ENCODE results near the gene ZSWIM1. TPM values are rescaled to one million over a fixed set of nuclear protein-coding genes. Genes with fewer than 3 reads are reported as not detected.
A peak's percentile ranks its signal among the peaks of the same experiment; 100 is the strongest.

Gene ZSWIM1
- total and polyA plus RNA-seq, 2 of the 8 experiments (the other 6 are each of a cell fraction or from before 2014, with no cell fraction given): 14.1 to 15.6 TPM

- no peak for TF ChIP-seq CTCF (IDR thresholded peaks at IDR 0.05; ENCODE audit: control extremely low read depth in 1 of 3, insufficient read depth in 1 of 3, low read depth in 1 of 3, low read length in 3 of 3)
- TF ChIP-seq SIX5 (IDR thresholded peaks at IDR 0.05; ENCODE audit: low read depth, low read length): no peak
- TF ChIP-seq SP2 (IDR thresholded peaks at IDR 0.05; ENCODE audit: low read length): peak; percentile 95
- TF ChIP-seq ZNF274 (IDR thresholded peaks at IDR 0.05; ENCODE audit: borderline replicate concordance, extremely low read depth, low read length): no peak
- TF ChIP-seq SIN3A (conservative IDR thresholded peaks at IDR 0.05 in 1 of 2, IDR thresholded peaks at IDR 0.05 in 1 of 2; ENCODE audit: low read depth in 1 of 2, low read length in 2 of 2): peak; percentile 83; a peak in 2 of 4 replicates
- TF ChIP-seq CHD7 (IDR thresholded peaks at IDR 0.05; ENCODE audit: insufficient replicate concordance, low read length): no peak
- peak; percentile 89 for TF ChIP-seq POLR2AphosphoS5 (IDR thresholded peaks at IDR 0.05; ENCODE audit: low read depth, low read length)
These were observed at the start of gene ZSWIM1 (continued) for GRCh38 chr20:45880988-45881788.

Measured in H1 (cell line).